Skeletal muscle cell (primary cell): Measurements from ENCODE around the gene FAM120B.

Experiments used
- DNase-seq: peaks from one replicate; pipeline ENCODE4 v3.0.0-alpha.2; 2010; ENCODE audit warnings: low read depth
- H3K4me3 ChIP-seq: 2 replicates; pipeline ENCODE4 v1.5.1; 2011; ENCODE audit warnings: low read depth, mild to moderate bottlenecking, control low read depth, low read length, moderate library complexity

FAM120B gene

GRCh38 chr6:170270984-170271593 is 35.5 kb upstream of the FAM120B start:
- no peak overlapping the region for H3K4me3 ChIP-seq
- DNase-seq: no peak

GRCh38 chr6:170271771-170272314 is 34.7 kb upstream of the FAM120B start:
- no peak for DNase-seq
- no peak overlapping the region for H3K4me3 ChIP-seq

DNA sequence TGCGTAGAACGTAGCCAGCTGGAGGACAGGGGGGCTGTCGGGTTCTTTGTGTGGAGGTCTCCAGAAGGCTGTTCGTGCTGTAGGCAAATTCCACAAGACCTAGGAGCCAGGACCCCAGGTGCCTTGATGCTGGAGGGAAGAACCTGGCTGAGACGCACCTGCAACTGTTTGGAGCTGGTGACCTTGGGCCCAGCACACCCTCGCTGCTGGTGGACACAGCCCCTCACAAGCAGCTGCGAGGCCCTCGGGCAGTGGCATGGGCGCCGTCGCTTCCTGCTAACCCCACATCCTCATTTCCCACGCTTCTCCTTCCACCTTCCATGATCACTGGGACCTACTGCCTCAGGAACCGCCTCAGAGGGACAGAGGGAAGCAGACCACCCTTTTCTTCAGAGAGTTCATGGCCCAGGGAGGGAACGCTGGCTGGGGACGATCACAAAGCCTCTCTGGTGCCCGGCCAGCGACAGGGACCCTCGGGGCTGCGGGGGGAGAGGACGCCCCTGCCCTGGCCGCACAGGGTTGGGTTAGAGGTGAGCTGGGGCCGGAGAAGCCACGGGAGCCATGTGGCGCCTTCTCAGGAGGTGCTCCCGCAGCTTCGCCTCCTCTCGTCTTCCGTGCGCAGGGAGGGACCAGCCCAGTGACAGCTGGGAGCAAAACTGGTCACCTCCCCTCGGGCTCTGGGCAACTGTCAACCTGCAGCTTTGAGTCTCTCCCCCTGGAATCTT is 34.1 kb upstream of the FAM120B start:
- no peak for DNase-seq
- no peak overlapping the region for H3K4me3 ChIP-seq

DNA sequence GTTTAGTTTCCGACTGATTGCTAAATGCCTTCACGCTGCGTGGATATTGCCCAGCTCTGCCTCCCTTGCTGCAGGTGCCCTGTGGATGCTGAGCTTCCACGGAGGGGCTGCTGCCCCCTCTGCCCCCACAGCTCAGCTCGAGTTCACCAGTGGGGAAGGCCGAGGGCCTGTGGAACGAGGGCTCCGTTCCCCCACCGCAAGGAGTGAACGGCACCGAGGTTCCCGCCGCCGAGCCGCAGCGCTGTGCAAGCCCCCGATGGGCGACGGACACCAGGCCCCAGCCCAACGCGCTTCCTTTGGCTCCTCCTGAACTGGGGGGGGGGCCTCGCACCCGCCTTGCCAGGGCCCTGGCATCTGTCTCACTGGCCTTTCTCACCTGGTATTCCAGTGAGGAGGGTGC is 33.4 kb upstream of the FAM120B start:
- no peak for DNase-seq
- no peak overlapping the region for H3K4me3 ChIP-seq

GRCh38 chr6:170273681-170274080 is 32.9 kb upstream of the FAM120B start:
- no peak overlapping the region for H3K4me3 ChIP-seq

GRCh38 chr6:170274713-170275560 is 31.6 kb upstream of the FAM120B start:
- H3K4me3 ChIP-seq: no peak overlapping the region
- no peak for DNase-seq

More at GRCh38 chr6:170273681-170274080, 32.9 kb upstream of the FAM120B start:
- no peak for DNase-seq

DNA sequence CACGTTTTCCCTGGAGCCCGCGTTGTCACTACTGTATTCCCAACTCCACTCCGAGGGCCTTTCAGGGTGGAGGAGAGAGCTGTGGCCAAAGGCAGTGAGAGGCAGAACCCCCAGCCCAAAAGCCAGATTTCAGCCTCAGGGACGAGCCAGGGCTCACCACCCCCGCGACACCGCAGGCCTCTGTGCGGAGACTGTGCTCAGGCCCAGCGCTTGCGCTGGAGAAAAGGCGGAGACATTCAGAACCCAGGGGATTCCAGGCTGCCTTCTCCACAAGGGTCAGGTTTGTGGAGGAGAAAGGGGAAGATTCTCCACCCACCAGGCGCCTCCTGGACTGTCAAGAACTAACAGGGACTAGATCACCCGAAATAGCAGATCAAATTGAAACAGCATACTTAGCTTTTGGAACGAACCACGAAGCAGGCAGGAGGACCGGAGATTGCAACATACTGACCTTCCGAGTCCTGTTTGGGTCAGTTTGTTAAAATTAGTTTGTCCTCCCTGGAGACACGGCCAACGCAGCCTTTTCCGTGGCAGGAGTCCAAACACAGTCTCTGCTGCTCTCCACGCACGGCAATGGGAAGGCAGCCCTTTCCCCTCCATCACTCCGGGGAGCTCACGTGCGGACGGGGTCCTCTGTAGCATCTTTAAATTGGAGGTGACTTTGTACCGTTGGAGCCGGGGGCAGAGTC is 30.0 kb upstream of the FAM120B start:
- DNase-seq: no peak
- no peak overlapping the region for H3K4me3 ChIP-seq

DNA sequence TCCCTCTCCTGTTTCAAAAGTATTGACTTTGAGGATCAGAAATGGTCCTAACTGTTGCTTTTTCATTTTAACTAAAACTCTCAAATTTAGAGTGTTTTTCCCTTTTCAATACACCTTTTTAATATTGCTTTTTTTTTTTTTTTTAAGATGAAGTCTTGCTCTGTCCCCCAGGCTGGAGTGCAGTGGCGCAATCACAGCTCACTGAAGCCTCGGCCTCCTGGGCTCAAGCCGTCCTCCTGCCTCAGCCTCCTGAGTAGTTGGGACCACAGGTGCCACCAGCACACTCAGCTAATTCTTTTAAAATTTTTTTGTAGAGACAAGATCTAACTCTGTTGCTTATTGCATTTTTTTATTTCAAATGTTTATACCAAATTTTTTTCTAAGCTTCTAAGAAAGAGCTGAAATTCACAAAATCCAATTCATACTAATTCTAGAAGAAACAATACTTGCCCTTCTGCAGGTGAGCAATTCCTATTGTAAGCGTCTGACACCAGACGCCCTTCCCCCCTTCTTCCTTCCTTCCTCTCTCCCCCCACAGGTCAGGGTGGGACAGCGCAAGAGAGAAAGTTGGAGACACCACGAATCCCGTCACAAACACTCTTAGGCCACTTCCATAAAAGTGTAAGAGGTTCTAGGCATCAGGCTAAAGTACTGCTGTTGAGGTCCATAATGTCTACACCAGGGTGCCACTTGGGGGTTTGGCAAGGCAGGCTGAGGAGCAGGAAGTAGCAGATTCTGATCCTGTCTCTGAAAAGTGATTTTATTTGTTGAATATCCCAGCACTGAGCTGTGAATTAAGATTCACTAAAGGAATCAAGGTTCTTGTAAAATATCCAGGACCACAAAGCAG is 28.4 kb upstream of the FAM120B start:
- DNase-seq: no peak
- H3K4me3 ChIP-seq: no peak overlapping the region

DNA sequence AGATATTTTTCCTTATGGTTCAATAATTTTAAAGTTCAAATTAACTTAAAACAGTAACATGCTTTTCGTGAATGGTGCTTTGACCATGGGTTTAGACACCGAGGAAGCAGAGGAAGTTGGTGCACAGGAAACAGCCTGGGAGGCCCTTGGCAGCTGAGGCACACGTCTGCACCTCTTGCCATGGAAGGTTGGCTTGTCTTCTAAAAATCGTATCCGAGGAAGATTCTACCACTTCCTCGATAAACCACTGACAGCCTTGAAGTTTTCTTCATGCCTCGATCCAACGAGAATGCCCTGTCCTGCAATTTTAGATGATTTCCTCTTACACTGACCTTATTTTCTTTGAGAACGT is 27.8 kb upstream of the FAM120B start:
- H3K4me3 ChIP-seq: no peak overlapping the region
- no peak for DNase-seq

GRCh38 chr6:170279426-170279825 is 27.1 kb upstream of the FAM120B start:
- DNase-seq: no peak
- H3K4me3 ChIP-seq: no peak overlapping the region

GRCh38 chr6:170279977-170280688 is 26.4 kb upstream of the FAM120B start:
- H3K4me3 ChIP-seq: peak overlapping the region; percentile 32
- DNase-seq: no peak

GRCh38 chr6:170280689-170281045 is 25.9 kb upstream of the FAM120B start:
- H3K4me3 ChIP-seq: peak overlapping the region; percentile 32
- DNase-seq: no peak

DNA sequence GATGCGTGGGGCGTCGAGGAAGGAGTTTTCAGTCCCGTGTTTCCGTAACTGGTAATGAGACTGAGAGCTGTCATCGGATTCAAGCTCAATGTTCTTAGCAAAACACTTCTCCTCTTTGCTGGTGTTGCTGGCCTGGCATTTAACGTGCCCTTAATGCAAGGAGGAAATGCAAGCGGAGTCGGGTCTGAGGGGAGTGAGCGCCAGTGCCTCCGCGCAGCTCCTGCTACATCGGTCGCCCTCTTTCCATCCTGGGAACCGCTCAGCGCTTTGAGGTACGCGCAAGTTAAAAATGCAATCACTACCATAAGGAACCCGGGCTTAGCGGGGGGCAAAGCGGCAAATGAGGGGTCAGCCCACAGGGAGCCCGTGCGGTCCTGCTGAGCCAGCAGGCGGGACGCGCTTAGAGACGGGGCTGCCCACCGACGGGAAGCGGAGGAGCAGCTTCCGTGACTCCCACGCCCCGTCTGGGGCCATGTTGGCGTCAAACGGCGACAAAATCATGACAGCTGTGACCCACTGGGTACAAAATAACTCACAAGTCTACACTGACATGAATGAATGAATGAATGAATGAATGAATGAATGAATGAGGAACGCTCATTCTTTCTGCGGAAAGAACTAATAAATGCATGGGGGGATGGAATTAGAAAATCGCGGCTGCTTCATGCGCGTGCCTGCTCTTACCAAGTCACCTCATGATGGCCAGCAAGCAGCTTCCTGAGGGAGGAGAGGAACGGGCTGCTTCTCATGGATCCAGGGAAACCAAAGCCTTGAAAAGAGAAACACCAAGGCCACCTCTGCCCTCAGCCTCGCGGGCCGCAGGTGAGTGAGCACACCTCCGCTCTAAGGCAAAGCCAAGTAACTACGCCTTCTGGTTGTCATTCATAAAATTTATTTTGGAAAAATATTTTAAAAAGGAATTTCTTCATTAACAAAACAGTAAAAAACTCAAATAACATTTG is 24.9 kb upstream of the FAM120B start:
- no peak overlapping the region for H3K4me3 ChIP-seq
- DNase-seq: no peak

- no peak overlapping the region for H3K4me3 ChIP-seq
- no peak for DNase-seq
Measured at GRCh38 chr6:170282512-170283158, 23.9 kb upstream of the FAM120B start.

- H3K4me3 ChIP-seq: no peak overlapping the region
- DNase-seq: no peak
Measured at GRCh38 chr6:170283212-170284081, 23.1 kb upstream of the FAM120B start.
